GM12874 (cell line): ENCODE measurements around the gene FTO.

ENCODE experiments used
- CTCF ChIP-seq: IDR thresholded peaks from 2 replicates; pipeline ENCODE4 v1.5.1; 2011; ENCODE audit warnings: low read depth, mild to moderate bottlenecking, control low read depth, low read length, moderate library complexity; ENCODE audit not compliant: insufficient read depth

FTO gene

GRCh38 chr16:54125751-54126655 is 422.0 kb downstream of the FTO start:
- no peak for TF ChIP-seq CTCF

- TF ChIP-seq CTCF: no peak
Observed at GRCh38 chr16:54126907-54127306, 423.0 kb downstream of the FTO start.

GRCh38 chr16:54128629-54129234 is 424.8 kb downstream of the FTO start:
- no peak for TF ChIP-seq CTCF

GRCh38 chr16:54129810-54130209 is 425.9 kb downstream of the FTO start:
- TF ChIP-seq CTCF: no peak

GRCh38 chr16:54135361-54136275 is 431.7 kb downstream of the FTO start:
- no peak for TF ChIP-seq CTCF

- TF ChIP-seq CTCF: no peak
Observed at GRCh38 chr16:54136276-54136625, 432.3 kb downstream of the FTO start.
